Stimulated activated CD8-positive, alpha-beta memory T cell treated with anti-CD3 and anti-CD28 coated beads, Interleukin-12 subunit alpha, Interleukin-12 subunit beta, amount 100 ng/mL, for 1 hour (primary cell): Measurements from ENCODE around the gene GHRHR.

Experiments used
- DNase-seq: peaks from one replicate; pipeline ENCODE4 v3.0.0-alpha.2; 2020; ENCODE audit warnings: low read depth

GHRHR gene

GRCh38 chr7:31006857-31007256 is 43.1 kb downstream of the GHRHR start:
- DNase-seq = no peak

- DNase-seq = no peak
These were observed 43.9 kb downstream of the GHRHR start for GRCh38 chr7:31007634-31008033.

- DNase-seq = no peak
These were observed 51.1 kb downstream of the GHRHR start for GRCh38 chr7:31014826-31015225.

- DNase-seq = no peak
These were observed 53.4 kb downstream of the GHRHR start for GRCh38 chr7:31017032-31017675.

GRCh38 chr7:31017721-31018120 is 54.0 kb downstream of the GHRHR start:
- DNase-seq = no peak

GRCh38 chr7:31019509-31019908 is 55.8 kb downstream of the GHRHR start:
- DNase-seq = no peak

- no peak for DNase-seq
These were observed 56.4 kb downstream of the GHRHR start for GRCh38 chr7:31020161-31020560.

- DNase-seq = no peak
These were observed 56.9 kb downstream of the GHRHR start for GRCh38 chr7:31020652-31021051.

GRCh38 chr7:31022117-31022516 is 58.4 kb downstream of the GHRHR start:
- DNase-seq = no peak

- DNase-seq = no peak
These were observed 59.0 kb downstream of the GHRHR start for GRCh38 chr7:31022726-31023125.

GRCh38 chr7:31023877-31024276 is 60.1 kb downstream of the GHRHR start:
- no peak for DNase-seq

GRCh38 chr7:31027161-31027965 is 63.6 kb downstream of the GHRHR start:
- no peak for DNase-seq

GRCh38 chr7:31028006-31028405 is 64.3 kb downstream of the GHRHR start:
- no peak for DNase-seq

- no peak for DNase-seq
These were observed 64.8 kb downstream of the GHRHR start for GRCh38 chr7:31028417-31028992.
